AG09309 (cell line): ENCODE measurements around the gene ABTB1.

Experiments used
- DNase-seq: peaks from one replicate; pipeline ENCODE4 v3.0.0-alpha.2; 2010; ENCODE audit warnings: low read depth
- H3K4me3 ChIP-seq: 2 replicates; pipeline ENCODE4 v1.5.1; 2011; ENCODE audit warnings: mild to moderate bottlenecking, low read depth, low read length, moderate library complexity; ENCODE audit not compliant: control insufficient read depth
- TF ChIP-seq, protein P1 (sequence below): IDR thresholded peaks from 2 replicates; pipeline ENCODE4 v1.5.1; 2011; ENCODE audit warnings: mild to moderate bottlenecking, low read depth, low read length, inconsistent platforms; ENCODE audit not compliant: insufficient read depth, control insufficient read depth; ENCODE audit errors: missing control alignments

ABTB1 gene

DNA sequence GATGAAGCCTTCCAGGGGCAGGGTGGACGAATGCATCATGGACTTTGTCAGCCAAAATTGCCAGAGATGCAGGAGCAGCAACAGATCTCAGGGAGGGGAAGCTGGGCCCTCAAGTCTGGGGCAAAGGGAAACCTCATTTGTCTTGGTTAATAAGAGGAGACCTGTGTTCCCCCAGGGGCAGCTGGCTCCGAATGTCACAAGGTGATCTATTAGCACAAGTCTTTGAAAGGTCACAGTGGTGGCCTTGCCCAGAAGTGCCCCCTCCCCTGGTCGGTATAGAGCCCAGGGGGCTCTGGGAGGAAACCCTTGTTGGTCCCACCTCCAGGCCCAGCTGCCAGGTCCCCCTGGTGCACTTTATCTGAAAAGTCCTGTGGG lies 46.2 kb downstream of the ABTB1 start:
- TF ChIP-seq, protein P1, sequence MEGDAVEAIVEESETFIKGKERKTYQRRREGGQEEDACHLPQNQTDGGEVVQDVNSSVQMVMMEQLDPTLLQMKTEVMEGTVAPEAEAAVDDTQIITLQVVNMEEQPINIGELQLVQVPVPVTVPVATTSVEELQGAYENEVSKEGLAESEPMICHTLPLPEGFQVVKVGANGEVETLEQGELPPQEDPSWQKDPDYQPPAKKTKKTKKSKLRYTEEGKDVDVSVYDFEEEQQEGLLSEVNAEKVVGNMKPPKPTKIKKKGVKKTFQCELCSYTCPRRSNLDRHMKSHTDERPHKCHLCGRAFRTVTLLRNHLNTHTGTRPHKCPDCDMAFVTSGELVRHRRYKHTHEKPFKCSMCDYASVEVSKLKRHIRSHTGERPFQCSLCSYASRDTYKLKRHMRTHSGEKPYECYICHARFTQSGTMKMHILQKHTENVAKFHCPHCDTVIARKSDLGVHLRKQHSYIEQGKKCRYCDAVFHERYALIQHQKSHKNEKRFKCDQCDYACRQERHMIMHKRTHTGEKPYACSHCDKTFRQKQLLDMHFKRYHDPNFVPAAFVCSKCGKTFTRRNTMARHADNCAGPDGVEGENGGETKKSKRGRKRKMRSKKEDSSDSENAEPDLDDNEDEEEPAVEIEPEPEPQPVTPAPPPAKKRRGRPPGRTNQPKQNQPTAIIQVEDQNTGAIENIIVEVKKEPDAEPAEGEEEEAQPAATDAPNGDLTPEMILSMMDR, result no peak
- H3K4me3 ChIP-seq, result no peak overlapping the region
- no peak for DNase-seq

DNA sequence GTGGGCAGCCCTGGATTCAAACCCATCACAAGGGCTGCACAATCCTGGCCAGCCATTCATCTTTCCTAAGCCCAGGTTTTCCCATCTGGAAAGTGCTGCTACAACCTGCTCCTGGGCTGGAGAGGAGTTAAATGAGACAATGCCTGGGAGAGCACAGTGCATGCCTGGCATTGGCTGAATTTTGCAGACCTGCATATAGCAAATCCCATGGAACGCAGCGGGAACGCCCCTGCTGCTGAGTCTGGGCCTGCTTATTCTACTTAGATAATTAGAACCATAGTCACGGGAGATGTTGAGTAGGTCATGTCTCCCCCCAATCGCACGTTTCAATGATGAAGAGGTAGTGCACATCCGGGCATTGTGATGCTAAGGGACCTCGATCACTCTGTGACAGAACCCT lies 46.6 kb downstream of the ABTB1 start:
- TF ChIP-seq, protein P1, result no peak
- no peak for DNase-seq
- no peak overlapping the region for H3K4me3 ChIP-seq

DNA sequence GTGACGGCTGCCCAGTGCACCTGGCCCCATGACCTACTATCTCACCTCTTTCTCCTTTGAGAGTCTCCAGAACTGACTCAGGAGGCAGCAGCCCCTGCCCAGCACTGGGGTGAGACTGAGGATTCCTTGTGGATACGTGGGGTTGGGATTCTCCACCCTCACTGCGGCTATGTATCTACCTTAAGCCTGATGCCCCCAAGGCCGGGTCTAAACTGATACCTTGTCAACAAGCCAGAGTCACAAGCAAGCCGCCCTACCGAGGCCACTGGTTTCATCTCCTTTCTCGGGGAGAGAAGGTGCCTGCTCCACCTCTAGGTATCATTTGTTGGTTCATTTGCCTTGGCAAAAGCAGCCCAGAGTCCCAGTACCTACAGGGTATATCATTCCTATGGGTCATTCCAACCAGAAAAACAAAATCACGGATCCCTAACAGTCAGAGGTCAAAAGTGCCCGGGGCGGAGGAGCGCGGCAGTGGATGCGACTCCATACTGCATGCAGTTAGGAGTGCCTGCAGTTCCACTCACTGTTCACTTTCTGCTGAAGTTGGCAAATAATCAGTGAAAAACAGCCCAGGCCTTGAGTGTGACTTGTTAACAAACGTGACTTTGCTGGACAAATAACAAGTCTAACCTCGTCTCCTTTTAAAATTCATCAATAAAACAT lies 47.5 kb downstream of the ABTB1 start:
- H3K4me3 ChIP-seq, result no peak overlapping the region
- DNase-seq, result no peak
- TF ChIP-seq, protein P1, result no peak

DNA sequence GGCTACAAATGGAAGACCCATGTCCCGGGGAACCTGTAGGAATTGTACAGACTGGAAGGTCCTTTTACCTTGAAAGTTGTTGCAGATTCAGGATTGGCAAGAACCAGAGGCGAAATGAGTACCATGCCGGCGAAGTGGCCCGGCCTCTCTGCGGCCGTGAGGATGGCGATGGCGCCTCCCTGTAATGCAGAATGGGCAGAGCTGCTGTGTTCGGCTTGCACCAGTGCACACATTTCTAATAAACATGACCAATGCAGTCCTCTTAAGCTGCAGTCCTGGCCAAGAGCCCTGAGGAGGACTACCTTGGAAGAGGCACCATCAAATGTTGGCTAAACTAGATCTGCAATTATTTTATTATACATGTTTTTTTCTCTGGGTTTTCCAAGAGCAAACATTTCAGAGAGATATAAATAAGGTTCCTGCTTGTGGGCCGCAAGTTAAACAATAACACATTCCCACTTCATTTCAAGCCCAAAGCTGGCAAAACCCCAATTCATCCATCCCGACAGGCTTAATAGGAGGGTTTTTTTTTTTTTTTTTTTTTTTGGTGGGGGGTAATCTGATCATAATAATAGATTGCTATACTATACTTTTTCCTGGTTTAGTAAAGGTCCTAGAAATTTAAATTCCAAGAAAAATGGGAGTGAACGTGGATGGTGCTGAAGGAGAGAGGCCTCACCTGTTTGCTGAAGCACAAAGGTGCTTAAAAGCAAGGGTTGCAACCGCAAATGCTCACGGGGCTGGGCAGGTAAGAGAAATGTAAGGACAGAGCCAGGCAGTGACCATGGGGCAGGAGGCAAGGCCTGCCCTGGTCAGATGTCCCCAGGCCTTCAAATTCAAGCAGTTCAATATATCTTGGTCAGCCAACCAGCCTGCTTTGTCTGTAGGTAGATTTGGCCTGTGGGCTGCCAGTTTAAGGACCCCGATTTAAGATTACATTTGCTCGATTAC lies 48.5 kb downstream of the ABTB1 start:
- DNase-seq, result no peak
- TF ChIP-seq, protein P1, result no peak
- no peak overlapping the region for H3K4me3 ChIP-seq

DNA sequence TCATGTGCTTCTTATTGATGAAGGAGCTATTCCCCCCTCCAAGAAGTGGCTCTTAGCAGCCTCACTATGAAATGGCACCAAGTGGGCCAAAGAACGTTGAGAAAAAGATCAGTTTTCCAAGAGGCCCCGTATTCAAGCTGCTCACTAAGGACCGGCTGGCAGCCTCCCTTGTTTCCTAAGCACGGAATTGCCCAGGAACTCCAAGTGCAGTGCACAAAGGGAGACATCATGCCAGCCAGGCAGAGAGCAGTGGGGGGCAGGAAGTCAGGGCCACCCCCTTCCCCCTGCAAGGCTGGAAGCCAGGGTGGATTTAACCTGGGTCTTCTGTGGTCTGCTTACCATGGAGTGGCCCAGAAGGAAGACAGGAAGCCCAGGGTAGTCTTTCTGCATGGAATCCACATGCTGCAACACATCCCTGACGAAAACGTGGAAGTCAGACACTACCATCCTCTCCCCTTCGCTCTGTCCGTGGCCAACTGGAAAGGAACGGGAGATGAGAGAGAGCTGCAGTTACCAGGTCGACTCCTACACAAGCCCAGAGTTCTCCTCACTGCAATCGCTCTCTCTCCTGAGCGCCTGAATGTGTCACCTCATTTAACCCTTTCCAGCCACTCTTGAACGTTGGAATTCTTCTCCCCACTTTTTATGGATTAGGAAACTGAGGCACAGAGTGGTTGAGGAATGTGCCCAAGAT lies 49.5 kb downstream of the ABTB1 start:
- DNase-seq, result no peak
- TF ChIP-seq, protein P1, result no peak
- no peak overlapping the region for H3K4me3 ChIP-seq

DNA sequence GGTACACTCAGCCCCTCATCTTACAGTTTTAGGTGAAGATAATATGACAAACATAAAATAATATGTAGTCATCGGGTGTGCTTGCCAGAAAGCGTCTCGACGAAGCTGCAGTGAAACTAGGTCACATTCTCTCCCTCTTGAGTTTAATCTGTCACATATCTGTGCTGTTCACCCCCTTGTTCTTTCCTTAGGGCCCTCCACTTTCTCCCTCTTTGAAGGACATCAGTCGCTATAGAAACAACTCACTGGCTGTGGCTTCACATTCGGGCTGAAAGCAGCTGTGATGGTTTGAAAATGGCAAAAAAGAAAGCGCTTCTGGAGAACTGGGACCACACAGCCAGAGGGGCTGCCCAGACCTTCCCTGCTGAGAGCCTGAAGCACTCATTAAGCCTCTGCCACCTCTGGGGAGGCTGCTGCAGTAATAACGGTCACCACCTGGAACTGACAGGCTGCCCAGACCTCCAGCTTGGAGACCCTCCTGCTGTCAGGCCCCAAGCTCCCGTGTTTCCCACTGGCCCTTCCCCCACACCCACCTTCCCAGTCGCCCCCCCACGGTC lies 50.3 kb downstream of the ABTB1 start:
- no peak for DNase-seq
- TF ChIP-seq, protein P1, result no peak
- H3K4me3 ChIP-seq, result no peak overlapping the region
